ENCODE data around the gene APC. TPM values are rescaled to one million over a fixed set of nuclear protein-coding genes. Genes with fewer than 3 reads are reported as not detected.

Gene APC
- total and polyA plus RNA-seq, 10 of the 15 experiments (the other 5 are each of a cell fraction or from before 2014, with no cell fraction given): 3.2 to 23.3 (median 13.8) TPM

DNA sequence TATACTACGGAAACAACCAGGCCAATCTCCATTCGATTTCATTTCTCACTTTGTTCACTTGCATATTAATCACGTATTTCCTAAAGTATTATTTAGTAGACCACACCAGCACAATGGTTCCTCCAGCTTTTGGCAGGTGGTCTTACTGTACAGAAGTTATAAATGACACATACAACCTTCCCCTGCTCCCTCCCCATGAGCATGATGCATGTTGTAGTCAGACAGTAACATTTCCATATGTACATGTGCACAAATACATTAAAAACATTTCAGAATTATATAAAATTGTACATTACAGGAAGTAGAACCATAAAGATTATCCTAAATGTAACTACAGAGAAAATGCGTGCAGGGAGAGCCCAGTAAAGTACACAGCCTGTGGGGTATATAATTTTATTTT is 140.4 kb downstream of the APC start:
- BruUV-seq (replicated peaks): no TSS peak
- ChIA-PET SMC1A (ENCODE audit: uncharacterized antibody, unreplicated experiment) (interaction anchor here (0.8 to 1.4 kb wide), 6 partner anchors 11 to 356 kb away, joined by 3 to 6 read pairs (median 5); partner anchors contain the start of gene SRP19), CTCF (interaction anchor here (1.8 kb wide), 1 partner anchor 118 kb away, joined by 5 read pairs; no protein-coding TSS in a partner anchor), RAD21 (ENCODE audit: unreplicated experiment) (interaction anchor here (0.6 kb wide), 2 partner anchors 44 to 86 kb away, joined by 3 read pairs; partner anchors contain the start of gene REEP5), POLR2A (no interaction called here)
- ATAC-seq (no peak), DNase-seq (ENCODE audit: low read depth, low spot score) (no peak), FAIRE-seq (no peak)
- Histone ChIP-seq H3K9me3 (replicated peaks; ENCODE audit: control insufficient read depth, insufficient read depth, low read length) (no peaks in the 10 kb centered on the region), H3K4me2 (ENCODE audit: control insufficient read depth, insufficient read depth) (no peak overlapping the region), H3K36me3 (ENCODE audit: control insufficient read depth in 2 of 2, insufficient read depth in 2 of 2, low read length in 1 of 2) (peaks cover 6 to 32% of the 10 kb centered on the region in 2 experiments), H2AFZ (ENCODE audit: control insufficient read depth, low read depth, low read length) (no peak overlapping the region), H3K9ac (ENCODE audit: control insufficient read depth, insufficient read depth, low read length) (no peak overlapping the region), H4K20me1 (ENCODE audit: control insufficient read depth, insufficient read depth) (no peaks in the 10 kb centered on the region), H3K27ac (ENCODE audit: control insufficient read depth, insufficient read depth) (no peak overlapping the region), H3K79me2 (ENCODE audit: control insufficient read depth, insufficient read depth, low read length) (no peaks in the 10 kb centered on the region), H3K4me3 (no peak overlapping the region), H3K4me1 (ENCODE audit: control insufficient read depth, insufficient read depth, low read length) (no peaks in the 10 kb centered on the region), H3K27me3 (replicated peaks in 1 of 2; ENCODE audit: control insufficient read depth in 2 of 2, insufficient read depth in 2 of 2, low read length in 1 of 2) (no peaks in the 10 kb centered on the region)
- WGBS (ENCODE audit: insufficient coverage, insufficient replicate concordance, low lambda C conversion rate, missing lambda C conversion rate): 85% methylated on average over 4 of the region's 4 CpGs
- intact Hi-C loops (cut with micrococcal nuclease; ENCODE audit: unreplicated experiment): no loop called here
- in situ Hi-C loops (cut with MboI): no loop called here
- TF ChIP-seq HDAC6 (IDR thresholded peaks at IDR 0.05; ENCODE audit: unreplicated experiment): no peak

GRCh38 chr5:112878760-112879159 is 141.1 kb downstream of the APC start:
- RAD21 ChIA-PET (ENCODE audit: unreplicated experiment): no interaction called here
- no peak overlapping the region for H3K9ac ChIP-seq (ENCODE audit: control insufficient read depth, insufficient read depth, low read length)
- H3K27ac ChIP-seq (ENCODE audit: control insufficient read depth, insufficient read depth): no peak overlapping the region
- peaks cover 6 to 32% of the 10 kb centered on the region in 2 experiments for H3K36me3 ChIP-seq (ENCODE audit: control insufficient read depth in 2 of 2, insufficient read depth in 2 of 2, low read length in 1 of 2)
- H3K4me1 ChIP-seq (ENCODE audit: control insufficient read depth, insufficient read depth, low read length): no peaks in the 10 kb centered on the region
- intact Hi-C loops (cut with micrococcal nuclease; ENCODE audit: unreplicated experiment): no loop called here
- H3K9me3 ChIP-seq (replicated peaks; ENCODE audit: control insufficient read depth, insufficient read depth, low read length): no peaks in the 10 kb centered on the region
- in situ Hi-C loops (cut with MboI): no loop called here
- H3K27me3 ChIP-seq (replicated peaks in 1 of 2; ENCODE audit: control insufficient read depth in 2 of 2, insufficient read depth in 2 of 2, low read length in 1 of 2): no peaks in the 10 kb centered on the region
- 67% methylated on average over 4 of the region's 4 CpGs for WGBS (ENCODE audit: insufficient coverage, insufficient replicate concordance, low lambda C conversion rate, missing lambda C conversion rate)
- POLR2A ChIA-PET: no interaction called here
- no TSS peak for BruUV-seq (replicated peaks)
- CTCF ChIA-PET: no interaction called here
- H3K4me3 ChIP-seq: no peak overlapping the region
- no peak overlapping the region for H3K4me2 ChIP-seq (ENCODE audit: control insufficient read depth, insufficient read depth)
- SMC1A ChIA-PET (ENCODE audit: uncharacterized antibody, unreplicated experiment): interaction anchor here (0.6 to 1.4 kb wide), 4 partner anchors 10 to 356 kb away, joined by 3 to 6 read pairs (median 4); partner anchors contain the start of gene SRP19
- ATAC-seq: no peak
- no peak for DNase-seq (ENCODE audit: low read depth, low spot score)
- no peaks in the 10 kb centered on the region for H4K20me1 ChIP-seq (ENCODE audit: control insufficient read depth, insufficient read depth)
- no peaks in the 10 kb centered on the region for H3K79me2 ChIP-seq (ENCODE audit: control insufficient read depth, insufficient read depth, low read length)
- H2AFZ ChIP-seq (ENCODE audit: control insufficient read depth, low read depth, low read length): no peak overlapping the region
- FAIRE-seq: peak; percentile 7
- no peak for TF ChIP-seq EZH2 (IDR thresholded peaks at IDR 0.05; ENCODE audit: borderline replicate concordance, control insufficient read depth, low read depth, low read length)
- TF ChIP-seq SMAD1 (IDR thresholded peaks at IDR 0.05; ENCODE audit: low read depth, partially characterized antibody): no peak
- TF ChIP-seq HDAC6 (IDR thresholded peaks at IDR 0.05; ENCODE audit: unreplicated experiment): no peak
- TF ChIP-seq POLR2A (IDR thresholded peaks at IDR 0.05; ENCODE audit: low read depth, low read length): no peak
- TF ChIP-seq JUNB (IDR thresholded peaks at IDR 0.05): 0 out of 2 replicates have a peak, but pooled peaks have one; percentile 8
- TF ChIP-seq PBX3 (IDR thresholded peaks at IDR 0.05; ENCODE audit: insufficient replicate concordance, low read depth, low read length): no peak
- TF ChIP-seq IRF5 (IDR thresholded peaks at IDR 0.05; ENCODE audit: borderline replicate concordance): no peak
- TF ChIP-seq, protein P1, sequence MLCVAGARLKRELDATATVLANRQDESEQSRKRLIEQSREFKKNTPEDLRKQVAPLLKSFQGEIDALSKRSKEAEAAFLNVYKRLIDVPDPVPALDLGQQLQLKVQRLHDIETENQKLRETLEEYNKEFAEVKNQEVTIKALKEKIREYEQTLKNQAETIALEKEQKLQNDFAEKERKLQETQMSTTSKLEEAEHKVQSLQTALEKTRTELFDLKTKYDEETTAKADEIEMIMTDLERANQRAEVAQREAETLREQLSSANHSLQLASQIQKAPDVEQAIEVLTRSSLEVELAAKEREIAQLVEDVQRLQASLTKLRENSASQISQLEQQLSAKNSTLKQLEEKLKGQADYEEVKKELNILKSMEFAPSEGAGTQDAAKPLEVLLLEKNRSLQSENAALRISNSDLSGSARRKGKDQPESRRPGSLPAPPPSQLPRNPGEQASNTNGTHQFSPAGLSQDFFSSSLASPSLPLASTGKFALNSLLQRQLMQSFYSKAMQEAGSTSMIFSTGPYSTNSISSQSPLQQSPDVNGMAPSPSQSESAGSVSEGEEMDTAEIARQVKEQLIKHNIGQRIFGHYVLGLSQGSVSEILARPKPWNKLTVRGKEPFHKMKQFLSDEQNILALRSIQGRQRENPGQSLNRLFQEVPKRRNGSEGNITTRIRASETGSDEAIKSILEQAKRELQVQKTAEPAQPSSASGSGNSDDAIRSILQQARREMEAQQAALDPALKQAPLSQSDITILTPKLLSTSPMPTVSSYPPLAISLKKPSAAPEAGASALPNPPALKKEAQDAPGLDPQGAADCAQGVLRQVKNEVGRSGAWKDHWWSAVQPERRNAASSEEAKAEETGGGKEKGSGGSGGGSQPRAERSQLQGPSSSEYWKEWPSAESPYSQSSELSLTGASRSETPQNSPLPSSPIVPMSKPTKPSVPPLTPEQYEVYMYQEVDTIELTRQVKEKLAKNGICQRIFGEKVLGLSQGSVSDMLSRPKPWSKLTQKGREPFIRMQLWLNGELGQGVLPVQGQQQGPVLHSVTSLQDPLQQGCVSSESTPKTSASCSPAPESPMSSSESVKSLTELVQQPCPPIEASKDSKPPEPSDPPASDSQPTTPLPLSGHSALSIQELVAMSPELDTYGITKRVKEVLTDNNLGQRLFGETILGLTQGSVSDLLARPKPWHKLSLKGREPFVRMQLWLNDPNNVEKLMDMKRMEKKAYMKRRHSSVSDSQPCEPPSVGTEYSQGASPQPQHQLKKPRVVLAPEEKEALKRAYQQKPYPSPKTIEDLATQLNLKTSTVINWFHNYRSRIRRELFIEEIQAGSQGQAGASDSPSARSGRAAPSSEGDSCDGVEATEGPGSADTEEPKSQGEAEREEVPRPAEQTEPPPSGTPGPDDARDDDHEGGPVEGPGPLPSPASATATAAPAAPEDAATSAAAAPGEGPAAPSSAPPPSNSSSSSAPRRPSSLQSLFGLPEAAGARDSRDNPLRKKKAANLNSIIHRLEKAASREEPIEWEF (IDR thresholded peaks at IDR 0.05; ENCODE audit: insufficient replicate concordance, low read depth, low read length): no peak
- no peak for TF ChIP-seq CBFB (IDR thresholded peaks at IDR 0.05; ENCODE audit: low read depth)

Measured in GM12878 (cell line).